Muscle of back (tissue), 11 donors: ENCODE measurements around the gene DENND1B. TPM values are rescaled to one million over a fixed set of nuclear protein-coding genes. Genes with fewer than 3 reads are reported as not detected.

Experiments
- DNase-seq, 3 donors: peaks; one replicate each; pipeline versions ENCODE4 v3.0.0 to v3.0.0-alpha.2; 2013
- polyA plus RNA-seq, 10 donors: library from polyadenylated mRNA; unstranded; fragments of 120-200 nt; gene quantifications; one replicate each; pipeline ENCODE4 v1.2.1, GENCODE V29; 2013; ENCODE audit not compliant: insufficient read length in 10 of 10

Gene DENND1B
- polyA plus RNA-seq, 10 donors, result 3.3 to 6.3 (median 5.0) TPM

DNA sequence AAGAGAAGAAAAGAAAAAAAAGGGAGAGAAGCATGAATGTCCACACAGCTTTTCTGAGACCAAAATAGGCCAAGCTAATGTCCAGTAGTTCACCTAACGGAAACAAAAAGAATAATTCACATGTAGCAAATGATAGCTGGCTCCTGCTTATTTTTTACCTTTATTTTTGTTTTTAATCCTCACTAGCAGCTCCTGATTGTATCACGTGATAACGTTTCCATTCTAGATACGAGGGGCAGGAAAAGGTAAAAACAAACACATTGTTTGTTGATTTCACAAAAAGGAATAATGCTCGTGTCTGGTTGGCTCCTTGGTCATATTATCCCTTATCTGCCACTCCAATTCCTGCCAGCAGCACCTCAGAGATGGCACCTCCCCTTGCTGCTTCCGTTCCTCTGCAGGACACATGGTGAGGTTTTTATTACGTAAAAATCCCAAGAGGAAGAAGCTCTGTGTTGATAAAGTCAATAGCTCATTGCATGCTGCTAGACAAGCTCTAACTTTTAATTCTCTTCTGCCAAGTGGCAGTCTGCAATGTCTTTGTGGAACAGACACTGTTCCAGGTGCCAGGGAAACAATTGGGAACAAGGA lies 305.6 kb downstream of the DENND1B start:
- no peak for DNase-seq

DNA sequence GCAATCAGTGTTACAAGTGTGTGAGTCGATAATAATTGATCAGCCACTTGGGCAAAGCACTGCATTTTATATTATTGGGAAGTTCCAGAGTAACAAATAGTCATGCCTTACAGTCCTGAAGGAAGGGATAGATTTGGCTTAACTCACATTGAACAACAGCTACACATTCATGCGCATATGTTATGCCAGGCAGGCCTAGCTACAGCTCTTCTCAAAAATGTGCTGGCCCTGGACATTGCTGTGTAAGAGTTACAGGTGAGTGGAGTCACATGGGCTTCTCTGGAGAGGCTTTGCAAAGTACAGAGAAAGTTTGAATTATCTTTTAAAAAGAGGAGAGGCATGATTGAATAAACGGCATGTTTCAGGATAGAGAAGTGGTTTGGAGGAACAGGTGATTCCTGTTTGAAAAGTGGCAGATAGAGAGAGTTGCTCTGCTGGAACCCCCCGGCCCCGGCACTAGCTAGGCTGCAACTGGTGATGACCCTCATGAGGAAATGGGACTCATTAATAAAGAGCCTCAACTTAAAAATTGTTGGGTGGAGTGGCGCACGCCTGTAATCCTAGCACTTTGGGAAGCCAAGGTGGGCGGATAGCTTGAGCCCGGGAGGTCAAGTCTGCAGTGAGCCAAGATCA lies 306.6 kb downstream of the DENND1B start:
- no peak for DNase-seq

- peak in 1 of 3 donors; percentile 29 for DNase-seq
Measured at GRCh38 chr1:197467881-197468280, 307.4 kb downstream of the DENND1B start.

DNA sequence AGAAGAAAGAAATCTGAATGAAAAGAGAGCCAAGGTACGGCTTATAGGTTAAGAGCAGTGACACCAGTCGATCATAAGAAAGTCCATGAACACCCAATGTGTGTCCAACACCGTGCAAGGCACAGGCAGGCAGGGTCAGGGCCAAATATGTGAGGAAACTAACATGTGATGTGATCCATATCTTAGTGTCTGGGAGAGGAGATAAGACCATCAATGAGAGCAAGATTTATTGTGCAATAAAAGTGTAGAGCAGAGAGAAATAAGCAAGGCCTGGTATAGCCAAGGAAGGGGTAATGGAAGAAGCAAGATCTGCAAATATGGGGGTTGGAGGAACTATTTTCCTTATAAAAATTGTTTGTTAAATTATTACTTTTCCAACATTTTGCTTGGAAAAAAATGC lies 308.5 kb downstream of the DENND1B start:
- no peak for DNase-seq

- no peak for DNase-seq
Measured at GRCh38 chr1:197465528-197466327, 309.6 kb downstream of the DENND1B start.

GRCh38 chr1:197464044-197464443 lies 311.2 kb downstream of the DENND1B start:
- DNase-seq, result peak; percentile 79 to 91 (median 80)

DNA sequence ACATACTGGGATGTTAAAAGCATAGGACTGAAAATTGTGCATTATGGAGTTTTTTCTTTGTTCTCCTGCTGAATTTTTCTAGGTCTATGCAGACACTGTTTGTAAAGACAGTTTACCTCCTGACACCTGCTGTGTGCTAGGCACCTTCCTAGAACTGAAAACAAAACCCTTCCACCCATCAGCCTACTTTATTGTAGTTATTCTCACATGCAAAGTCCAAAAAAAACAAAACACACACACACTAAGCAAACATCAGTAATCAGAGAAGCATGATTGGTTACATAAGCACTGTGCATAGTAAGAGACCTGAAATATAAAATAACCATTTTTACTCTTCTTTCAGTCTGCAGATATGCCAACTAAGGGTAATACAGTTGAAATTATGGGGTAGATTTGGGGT lies 312.1 kb downstream of the DENND1B start:
- no peak for DNase-seq

- DNase-seq, result no peak
Measured at GRCh38 chr1:197462539-197462938, 312.7 kb downstream of the DENND1B start.

Other genes with a start within 250 kb of the DENND1B start
- 1 to 10 TPM; 1.1 to 2.7 (median 1.6) TPM for gene C1orf53, start 127.2 kb upstream of the DENND1B start, polyA plus RNA-seq
- under 1 TPM in 4 of 10 donors, not detected in 6; 0.05 to 0.61 (median 0.27) TPM for gene LHX9, start 141.9 kb upstream of the DENND1B start, polyA plus RNA-seq